LNCaP clone FGC (cell line): Measurements from ENCODE around the gene FRS2.

Experiments used
- DNase-seq: peaks from one replicate; pipeline ENCODE4 v3.0.0-alpha.2; 2011; ENCODE audit warnings: low read depth
- H3K4me3 ChIP-seq: 2 replicates; pipeline ENCODE4 v1.5.1; 2011; ENCODE audit warnings: mild to moderate bottlenecking, low read depth, low read length, control low read depth
- TF ChIP-seq, protein P1 (sequence below): IDR thresholded peaks from 2 replicates; pipeline ENCODE4 v1.5.1; 2012; ENCODE audit warnings: mild to moderate bottlenecking; ENCODE audit not compliant: control insufficient read depth, insufficient read depth; ENCODE audit errors: extremely low read depth

FRS2 gene, protein sequence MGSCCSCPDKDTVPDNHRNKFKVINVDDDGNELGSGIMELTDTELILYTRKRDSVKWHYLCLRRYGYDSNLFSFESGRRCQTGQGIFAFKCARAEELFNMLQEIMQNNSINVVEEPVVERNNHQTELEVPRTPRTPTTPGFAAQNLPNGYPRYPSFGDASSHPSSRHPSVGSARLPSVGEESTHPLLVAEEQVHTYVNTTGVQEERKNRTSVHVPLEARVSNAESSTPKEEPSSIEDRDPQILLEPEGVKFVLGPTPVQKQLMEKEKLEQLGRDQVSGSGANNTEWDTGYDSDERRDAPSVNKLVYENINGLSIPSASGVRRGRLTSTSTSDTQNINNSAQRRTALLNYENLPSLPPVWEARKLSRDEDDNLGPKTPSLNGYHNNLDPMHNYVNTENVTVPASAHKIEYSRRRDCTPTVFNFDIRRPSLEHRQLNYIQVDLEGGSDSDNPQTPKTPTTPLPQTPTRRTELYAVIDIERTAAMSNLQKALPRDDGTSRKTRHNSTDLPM

DNA sequence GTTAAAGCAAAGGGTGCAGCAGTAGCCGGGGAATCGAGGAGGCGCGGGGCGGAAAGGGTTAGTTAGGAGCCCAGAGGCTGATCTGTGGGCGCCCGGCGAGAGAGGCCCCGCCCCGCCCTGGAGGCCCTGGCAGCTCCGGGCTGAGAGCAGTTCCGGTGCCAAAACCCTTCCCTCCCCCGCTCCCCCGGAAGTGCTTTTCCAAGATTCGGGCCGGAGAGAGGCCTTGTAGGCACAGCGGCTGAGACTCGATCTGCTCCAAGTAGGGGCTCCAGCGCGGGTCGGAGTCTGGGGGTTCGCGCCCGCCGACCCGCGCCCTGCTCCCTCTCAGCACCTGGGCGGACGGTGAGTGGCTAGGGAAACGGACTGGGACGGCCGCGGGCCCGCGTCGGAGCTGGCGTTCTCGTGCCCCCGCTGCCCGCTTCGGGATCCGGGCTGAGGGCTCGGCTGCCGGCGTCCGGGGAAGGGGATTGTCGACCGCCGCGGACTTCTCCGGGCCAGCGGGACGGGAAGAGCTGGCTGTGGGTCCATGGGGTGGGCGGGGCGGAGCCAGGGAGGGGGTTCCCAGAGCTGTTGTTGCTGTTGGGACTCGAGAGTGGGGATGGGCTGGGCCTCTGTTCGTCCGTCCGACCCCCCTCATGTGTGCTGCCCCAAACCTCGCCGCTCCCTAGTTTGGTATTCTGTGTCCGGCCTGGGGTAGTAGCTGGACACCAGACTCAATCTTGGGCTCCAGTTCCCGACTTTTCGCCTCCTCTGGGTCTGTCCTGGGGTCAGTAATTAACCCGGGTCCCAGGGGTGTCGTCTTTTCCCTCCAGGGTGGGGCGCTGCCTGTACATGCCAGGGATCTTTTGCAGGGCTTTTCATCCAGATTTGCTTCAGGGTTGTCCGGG lies at the start of gene FRS2:
TSS of gene FRS2 (plus strand) at position 200 of the 887 bp plus-strand sequence. CDS start 98,643 bp downstream, outside the sequence.
- peak within 1 kb of the TSS; percentile 92 for H3K4me3 ChIP-seq
- TF ChIP-seq, protein P1, sequence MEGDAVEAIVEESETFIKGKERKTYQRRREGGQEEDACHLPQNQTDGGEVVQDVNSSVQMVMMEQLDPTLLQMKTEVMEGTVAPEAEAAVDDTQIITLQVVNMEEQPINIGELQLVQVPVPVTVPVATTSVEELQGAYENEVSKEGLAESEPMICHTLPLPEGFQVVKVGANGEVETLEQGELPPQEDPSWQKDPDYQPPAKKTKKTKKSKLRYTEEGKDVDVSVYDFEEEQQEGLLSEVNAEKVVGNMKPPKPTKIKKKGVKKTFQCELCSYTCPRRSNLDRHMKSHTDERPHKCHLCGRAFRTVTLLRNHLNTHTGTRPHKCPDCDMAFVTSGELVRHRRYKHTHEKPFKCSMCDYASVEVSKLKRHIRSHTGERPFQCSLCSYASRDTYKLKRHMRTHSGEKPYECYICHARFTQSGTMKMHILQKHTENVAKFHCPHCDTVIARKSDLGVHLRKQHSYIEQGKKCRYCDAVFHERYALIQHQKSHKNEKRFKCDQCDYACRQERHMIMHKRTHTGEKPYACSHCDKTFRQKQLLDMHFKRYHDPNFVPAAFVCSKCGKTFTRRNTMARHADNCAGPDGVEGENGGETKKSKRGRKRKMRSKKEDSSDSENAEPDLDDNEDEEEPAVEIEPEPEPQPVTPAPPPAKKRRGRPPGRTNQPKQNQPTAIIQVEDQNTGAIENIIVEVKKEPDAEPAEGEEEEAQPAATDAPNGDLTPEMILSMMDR = peak; percentile 46
- DNase-seq = peak; percentile 72

DNA sequence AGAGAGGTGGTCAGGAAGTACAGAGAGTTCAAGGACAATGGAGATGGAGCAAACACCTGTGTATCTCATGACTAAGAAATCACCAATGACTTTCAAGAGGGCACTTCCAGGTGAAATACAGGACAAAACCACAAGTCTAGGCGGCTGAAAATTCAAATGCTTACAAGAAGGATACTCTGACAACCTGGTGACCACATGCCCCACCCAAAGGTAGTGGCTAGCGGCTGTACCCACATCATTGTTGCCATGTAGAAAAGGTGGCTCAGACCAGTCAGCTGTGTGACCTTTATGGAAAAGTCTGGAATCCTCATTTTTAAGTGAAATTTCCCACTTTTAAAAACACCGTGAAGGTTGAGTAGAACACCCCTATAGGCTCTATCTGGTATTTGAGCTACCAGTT lies 48.6 kb upstream of the FRS2 start:
- DNase-seq = no peak
- TF ChIP-seq, protein P1 = no peak
- H3K4me3 ChIP-seq = no peak overlapping the region

DNA sequence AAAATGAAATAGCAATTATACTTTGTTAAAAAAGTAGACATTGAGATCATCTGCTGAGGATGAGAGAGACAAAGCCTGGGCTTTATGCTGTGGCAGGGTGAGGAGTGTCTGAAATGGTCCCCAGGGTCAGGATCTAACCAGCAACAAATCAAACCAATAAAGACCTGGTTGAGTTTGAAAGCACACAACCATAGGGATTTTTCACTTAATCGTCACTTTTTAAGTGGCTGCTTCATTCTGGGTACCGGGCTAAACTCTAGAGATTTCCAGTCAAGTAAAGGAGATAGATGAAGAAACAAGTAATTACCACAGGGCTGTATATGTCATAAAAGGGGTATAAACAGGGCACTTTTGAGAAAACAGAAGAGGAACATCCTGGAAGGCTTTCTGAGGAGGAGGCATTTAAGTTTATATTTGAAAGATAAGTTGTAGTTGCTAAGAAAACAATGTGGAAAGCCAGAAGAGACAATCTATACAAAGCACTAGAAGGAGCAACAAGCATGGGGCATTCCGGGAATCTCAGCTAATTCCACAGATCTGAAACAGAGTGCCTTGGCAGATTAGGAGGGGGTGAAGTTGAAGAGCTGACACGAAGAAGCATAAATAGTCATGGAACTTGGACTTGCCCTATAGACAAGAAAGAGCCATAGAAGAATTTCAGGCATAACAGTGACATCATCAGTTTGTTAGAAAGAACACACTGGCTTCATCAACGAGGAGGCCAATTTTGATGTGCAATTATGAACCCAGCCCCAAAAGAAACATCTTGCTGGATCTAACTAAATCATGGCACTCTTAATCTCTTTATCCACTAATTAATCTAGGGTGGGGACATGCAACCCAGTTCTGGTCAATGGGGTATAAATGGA lies 46.9 kb upstream of the FRS2 start:
- TF ChIP-seq, protein P1 = no peak
- no peak for DNase-seq
- no peak overlapping the region for H3K4me3 ChIP-seq

DNA sequence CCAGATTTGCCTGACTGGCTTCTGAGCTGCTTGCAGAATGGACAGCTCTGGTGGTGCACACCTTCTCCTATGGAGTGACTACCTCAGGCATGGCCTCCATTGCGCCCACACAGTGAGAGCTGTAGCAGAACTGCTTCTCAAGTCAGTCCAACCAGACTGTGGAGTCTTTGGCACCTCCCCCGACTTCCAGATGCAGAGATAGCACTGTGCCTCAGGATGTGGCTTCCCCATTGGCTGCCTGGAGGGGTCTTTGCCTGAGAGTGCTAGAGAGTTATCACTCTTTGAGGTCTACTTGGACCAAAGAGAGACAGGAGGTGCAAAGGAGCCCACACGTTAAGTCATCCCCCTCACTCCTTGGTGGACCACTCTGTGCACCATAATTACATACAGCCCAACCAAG lies 44.8 kb upstream of the FRS2 start:
- H3K4me3 ChIP-seq = no peak overlapping the region
- DNase-seq = no peak
- TF ChIP-seq, protein P1 = no peak

DNA sequence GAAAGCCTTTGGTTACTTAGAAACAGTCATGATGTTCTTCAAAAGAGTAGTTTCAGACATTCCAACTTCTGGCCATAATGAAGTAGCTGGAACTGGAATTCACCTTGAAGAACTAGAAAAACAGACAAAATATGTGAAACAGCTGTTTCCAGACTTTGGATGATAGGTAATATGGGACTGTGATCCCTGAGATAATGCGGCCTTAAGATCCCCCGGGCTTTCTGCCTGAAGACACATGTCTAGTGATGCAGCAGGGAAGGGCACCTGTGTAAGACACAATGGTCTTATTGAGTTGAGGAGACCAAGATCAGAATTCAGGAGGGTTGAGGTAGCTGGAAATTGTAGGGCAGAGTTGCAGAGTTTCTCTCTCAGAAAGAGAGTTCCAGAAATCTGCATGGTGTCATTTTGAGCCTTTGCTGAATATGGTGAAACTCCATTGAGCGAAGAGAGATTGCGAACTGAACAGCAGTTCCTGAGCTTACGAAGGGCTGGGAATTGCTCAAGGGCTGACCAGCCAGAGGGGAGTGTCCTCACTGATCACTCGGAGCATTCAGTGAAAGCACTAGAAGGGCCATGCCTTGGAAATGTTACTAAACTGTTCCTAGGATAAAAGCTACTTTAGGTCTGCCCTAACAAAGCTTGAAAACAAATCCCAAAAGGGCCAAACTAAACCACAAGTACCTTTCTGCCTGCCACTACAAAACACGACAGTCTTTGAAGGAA lies 41.7 kb upstream of the FRS2 start:
- DNase-seq = no peak
- H3K4me3 ChIP-seq = no peak overlapping the region
- TF ChIP-seq, protein P1 = no peak
